Fibroblast of pulmonary artery (primary cell): ENCODE measurements around the gene TADA1.

ENCODE experiments used
- DNase-seq: peaks from one replicate; pipeline ENCODE4 v3.0.0-alpha.2; 2010; ENCODE audit warnings: low read depth
- H3K4me3 ChIP-seq: replicated peaks from 2 replicates; pipeline ENCODE4 v1.5.1; 2011; ENCODE audit warnings: low read depth, mild to moderate bottlenecking, control low read depth, low read length, moderate library complexity
- TF ChIP-seq, protein P1 (sequence below): IDR thresholded peaks from 2 replicates; pipeline ENCODE4 v1.5.1; 2011; ENCODE audit warnings: mild to moderate bottlenecking, control low read depth, low read length, inconsistent platforms; ENCODE audit errors: missing control alignments

Gene TADA1

DNA sequence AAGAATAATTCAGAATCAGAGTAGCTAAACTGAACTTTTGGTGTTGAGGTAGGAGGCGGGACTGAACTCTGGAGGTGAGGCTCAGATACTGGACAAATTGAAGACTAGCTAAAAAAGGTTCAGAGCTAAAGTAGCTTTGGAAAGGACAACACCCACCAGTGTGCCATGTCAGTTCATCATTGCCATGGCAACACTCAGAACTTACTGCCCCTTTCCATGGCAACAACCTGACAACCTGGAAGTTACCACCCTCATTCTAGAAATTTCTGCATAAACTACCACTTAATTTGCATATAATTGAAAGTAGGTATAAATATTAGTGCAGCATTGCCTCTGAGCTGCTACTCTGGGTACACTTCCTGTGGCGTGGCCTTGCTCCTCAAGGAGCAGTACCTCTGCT lies 67.1 kb downstream of the TADA1 start:
- DNase-seq, result no peak
- H3K4me3 ChIP-seq, result no peak overlapping the region
- TF ChIP-seq, protein P1, sequence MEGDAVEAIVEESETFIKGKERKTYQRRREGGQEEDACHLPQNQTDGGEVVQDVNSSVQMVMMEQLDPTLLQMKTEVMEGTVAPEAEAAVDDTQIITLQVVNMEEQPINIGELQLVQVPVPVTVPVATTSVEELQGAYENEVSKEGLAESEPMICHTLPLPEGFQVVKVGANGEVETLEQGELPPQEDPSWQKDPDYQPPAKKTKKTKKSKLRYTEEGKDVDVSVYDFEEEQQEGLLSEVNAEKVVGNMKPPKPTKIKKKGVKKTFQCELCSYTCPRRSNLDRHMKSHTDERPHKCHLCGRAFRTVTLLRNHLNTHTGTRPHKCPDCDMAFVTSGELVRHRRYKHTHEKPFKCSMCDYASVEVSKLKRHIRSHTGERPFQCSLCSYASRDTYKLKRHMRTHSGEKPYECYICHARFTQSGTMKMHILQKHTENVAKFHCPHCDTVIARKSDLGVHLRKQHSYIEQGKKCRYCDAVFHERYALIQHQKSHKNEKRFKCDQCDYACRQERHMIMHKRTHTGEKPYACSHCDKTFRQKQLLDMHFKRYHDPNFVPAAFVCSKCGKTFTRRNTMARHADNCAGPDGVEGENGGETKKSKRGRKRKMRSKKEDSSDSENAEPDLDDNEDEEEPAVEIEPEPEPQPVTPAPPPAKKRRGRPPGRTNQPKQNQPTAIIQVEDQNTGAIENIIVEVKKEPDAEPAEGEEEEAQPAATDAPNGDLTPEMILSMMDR, result no peak
